Natural killer cell (primary cell): ENCODE data around the gene BCL7A. TPM values are rescaled to one million over a fixed set of nuclear protein-coding genes. Genes with fewer than 3 reads are reported as not detected.

Source experiments
- ATAC-seq, 3 donors: fragments of 150-1000 bp in 2 of 3; fragments of 200-7000 bp in 1 of 3; cut with Tn5 transposase; 1 replicate in 1 of 3; 2 replicates in 2 of 3; pipeline ENCODE4 v1.10.0; 2021; ENCODE audit warnings: mild to moderate bottlenecking in 2 of 3, moderate library complexity in 2 of 3
- DNase-seq, 2 donors: peaks; one replicate each; pipeline versions ENCODE4 v3.0.0 to v3.0.0-alpha.2; 2013 to 2021; ENCODE audit warnings: mixed read lengths in 1 of 2
- H3K27ac ChIP-seq: one replicate; pipeline ENCODE4 v1.5.1; 2013; ENCODE audit warnings: mild to moderate bottlenecking, low read length
- H3K27me3 ChIP-seq: one replicate; pipeline ENCODE4 v1.6.1; 2013; ENCODE audit warnings: low read length; ENCODE audit not compliant: control insufficient read depth, insufficient read depth
- H3K36me3 ChIP-seq: one replicate; pipeline ENCODE4 v1.6.1; 2013; ENCODE audit warnings: low read length; ENCODE audit not compliant: control insufficient read depth, insufficient read depth
- H3K4me1 ChIP-seq: one replicate; pipeline ENCODE4 v1.6.1; 2013; ENCODE audit warnings: low read length; ENCODE audit not compliant: control insufficient read depth, insufficient read depth
- H3K4me3 ChIP-seq: one replicate; pipeline ENCODE4 v1.5.1; 2013; ENCODE audit warnings: low read length
- H3K9me3 ChIP-seq: one replicate; pipeline ENCODE4 v1.6.1; 2013; ENCODE audit warnings: low read length; ENCODE audit not compliant: control insufficient read depth, insufficient read depth
- H3K27ac Mint-ChIP-seq, 2 donors: one replicate each; pipeline ENCODE4 v1.8.0; 2022; ENCODE audit warnings: mild to moderate bottlenecking in 2 of 2, mixed read lengths in 2 of 2, moderate library complexity in 1 of 2
- H3K27me3 Mint-ChIP-seq, 2 donors: one replicate each; pipeline ENCODE4 v1.8.0; 2022; ENCODE audit warnings: low read depth in 2 of 2, mixed read lengths in 2 of 2
- H3K36me3 Mint-ChIP-seq: one replicate; pipeline ENCODE4 v1.8.0; 2022; ENCODE audit warnings: mixed read lengths
- H3K4me1 Mint-ChIP-seq, 2 donors: one replicate each; pipeline ENCODE4 v1.8.0; 2022; ENCODE audit warnings: mixed read lengths in 2 of 2
- H3K4me3 Mint-ChIP-seq: one replicate; pipeline ENCODE4 v1.8.0; 2022; ENCODE audit warnings: mild to moderate bottlenecking, moderate library complexity, mixed read lengths
- H3K9me3 Mint-ChIP-seq, 2 donors: one replicate each; pipeline ENCODE4 v1.8.0; 2022; ENCODE audit warnings: mixed read lengths in 2 of 2
- WGBS: methylation state at CpG from one replicate; pipeline ENCODE4 v1.1.7; 2013; ENCODE audit warnings: missing lambda C conversion rate; ENCODE audit not compliant: insufficient coverage; 5-methylcytosine and 5-hydroxymethylcytosine counted together
- intact Hi-C: fragments of 100-400 bp; cut with micrococcal nuclease; formaldehyde crosslinking; loops from one replicate; pipeline ENCODE4 v1.14.2; 2022
- total RNA-seq, 4 donors: library from RNA; stranded (reverse); fragments of 120-200 nt in 1 of 4; gene quantifications; one replicate each; pipeline versions ENCODE4 v1.2.3 to v1.2.4, GENCODE V29; 2013 to 2022
- TF ChIP-seq, protein P1 (sequence below): fragments of 200-600 bp; IDR thresholded peaks from one replicate; pipeline ENCODE4 v1.8.0; 2022; ENCODE audit warnings: antibody characterized with exemption

Gene BCL7A
- total RNA-seq, 3 donors from 2014 or later (not counting 1 experiment from before 2014, with no cell fraction given), result 0.85 to 1.1 (median 0.96) TPM

DNA sequence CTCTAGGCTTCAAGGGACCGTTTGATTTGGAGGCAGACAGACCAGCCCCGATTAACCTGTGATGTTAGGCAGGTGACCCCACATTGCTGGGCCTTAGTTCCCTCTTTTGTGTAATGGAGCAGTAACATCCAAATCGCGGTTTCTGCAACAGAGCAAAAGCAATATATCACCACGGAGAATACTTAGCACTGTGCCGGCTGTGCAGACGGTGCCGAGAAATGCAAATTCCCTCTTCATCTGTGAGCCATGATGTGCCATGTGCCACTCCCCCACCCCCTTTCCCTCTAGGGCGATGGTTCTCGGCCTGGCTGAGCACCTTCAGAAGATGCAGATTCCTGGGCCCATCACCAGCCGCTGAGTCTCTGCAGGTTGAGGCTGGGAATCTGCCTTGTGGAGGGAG lies 10.9 kb downstream of the BCL7A start:
- Mint-ChIP-seq H3K4me1 (peaks cover 16 to 21% of the 10 kb centered on the region in 2 donors), H3K36me3 (no peaks in the 10 kb centered on the region), H3K9me3 (no peaks in the 10 kb centered on the region), H3K27me3 (peaks cover 8 to 21% of the 10 kb centered on the region in 2 donors), H3K27ac (no peak overlapping the region), H3K4me3 (no peak overlapping the region)
- intact Hi-C loops, result no loop called here
- Histone ChIP-seq H3K4me1 (peaks cover 26% of the 10 kb centered on the region), H3K4me3 (no peak overlapping the region), H3K27me3 (no peaks in the 10 kb centered on the region), H3K36me3 (no peaks in the 10 kb centered on the region), H3K9me3 (no peaks in the 10 kb centered on the region), H3K27ac (no peak overlapping the region)
- DNase-seq (no peak), ATAC-seq (no peak)
- TF ChIP-seq, protein P1, sequence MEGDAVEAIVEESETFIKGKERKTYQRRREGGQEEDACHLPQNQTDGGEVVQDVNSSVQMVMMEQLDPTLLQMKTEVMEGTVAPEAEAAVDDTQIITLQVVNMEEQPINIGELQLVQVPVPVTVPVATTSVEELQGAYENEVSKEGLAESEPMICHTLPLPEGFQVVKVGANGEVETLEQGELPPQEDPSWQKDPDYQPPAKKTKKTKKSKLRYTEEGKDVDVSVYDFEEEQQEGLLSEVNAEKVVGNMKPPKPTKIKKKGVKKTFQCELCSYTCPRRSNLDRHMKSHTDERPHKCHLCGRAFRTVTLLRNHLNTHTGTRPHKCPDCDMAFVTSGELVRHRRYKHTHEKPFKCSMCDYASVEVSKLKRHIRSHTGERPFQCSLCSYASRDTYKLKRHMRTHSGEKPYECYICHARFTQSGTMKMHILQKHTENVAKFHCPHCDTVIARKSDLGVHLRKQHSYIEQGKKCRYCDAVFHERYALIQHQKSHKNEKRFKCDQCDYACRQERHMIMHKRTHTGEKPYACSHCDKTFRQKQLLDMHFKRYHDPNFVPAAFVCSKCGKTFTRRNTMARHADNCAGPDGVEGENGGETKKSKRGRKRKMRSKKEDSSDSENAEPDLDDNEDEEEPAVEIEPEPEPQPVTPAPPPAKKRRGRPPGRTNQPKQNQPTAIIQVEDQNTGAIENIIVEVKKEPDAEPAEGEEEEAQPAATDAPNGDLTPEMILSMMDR, result no peak
- WGBS, result 69% methylated on average over 10 of the region's 11 CpGs

DNA sequence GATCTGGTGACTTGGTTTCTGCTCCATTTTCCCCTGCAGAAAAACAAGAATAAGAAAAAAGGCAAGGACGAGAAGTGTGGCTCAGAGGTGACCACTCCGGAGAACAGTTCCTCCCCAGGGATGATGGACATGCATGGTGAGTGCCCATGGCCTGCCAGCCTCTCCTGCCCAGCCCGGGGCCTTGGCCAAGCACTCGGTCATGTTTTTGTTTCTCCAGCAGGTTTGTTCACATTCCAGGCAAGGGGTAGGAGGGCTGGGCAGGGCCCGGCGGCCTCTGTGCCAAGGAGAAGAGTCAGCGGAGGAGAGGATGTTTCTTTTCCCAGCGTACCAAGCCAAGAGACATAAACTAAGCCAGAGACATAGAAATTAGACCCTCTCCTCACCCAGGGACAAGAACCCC lies 13.6 kb downstream of the BCL7A start:
- intact Hi-C loops, result no loop called here
- Mint-ChIP-seq H3K4me1 (peaks cover 0 to under 1% of the 10 kb centered on the region in 2 donors), H3K9me3 (no peaks in the 10 kb centered on the region), H3K27me3 (peaks cover 0 to 7% of the 10 kb centered on the region in 2 donors), H3K27ac (no peak overlapping the region), H3K4me3 (no peak overlapping the region), H3K36me3 (no peaks in the 10 kb centered on the region)
- Histone ChIP-seq H3K4me3 (no peak overlapping the region), H3K4me1 (peaks cover 4% of the 10 kb centered on the region), H3K27ac (no peak overlapping the region), H3K27me3 (no peaks in the 10 kb centered on the region), H3K36me3 (no peaks in the 10 kb centered on the region), H3K9me3 (no peaks in the 10 kb centered on the region)
- TF ChIP-seq, protein P1, result no peak
- WGBS, result 91% methylated on average over 8 of the region's 8 CpGs
- ATAC-seq (no peak), DNase-seq (no peak)

DNA sequence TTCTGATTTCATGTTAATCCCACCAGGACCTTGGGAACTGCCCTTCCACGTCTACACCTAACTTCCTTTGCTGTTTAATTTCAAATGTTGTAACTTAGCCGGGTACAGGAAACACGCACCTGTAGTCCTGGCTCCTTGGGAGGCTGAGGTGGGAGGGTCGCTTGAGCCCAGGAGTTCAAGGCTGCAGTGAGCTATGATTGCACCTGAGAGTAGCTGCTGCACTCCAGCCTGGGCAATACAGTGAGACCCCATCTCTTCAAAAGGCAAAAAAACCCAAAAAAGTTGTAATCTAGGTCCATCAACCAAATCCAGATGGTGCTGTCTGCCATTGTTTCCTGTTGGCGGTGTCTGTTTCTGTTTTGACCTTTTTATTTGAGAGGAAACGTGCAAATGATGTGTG lies 14.5 kb downstream of the BCL7A start:
- H3K9me3 ChIP-seq, result no peaks in the 10 kb centered on the region
- Mint-ChIP-seq H3K27me3 (peaks cover 0 to 4% of the 10 kb centered on the region in 2 donors), H3K27ac (no peak overlapping the region), H3K4me1 (no peaks in the 10 kb centered on the region), H3K9me3 (no peaks in the 10 kb centered on the region), H3K36me3 (no peaks in the 10 kb centered on the region), H3K4me3 (no peak overlapping the region)
- H3K36me3 ChIP-seq, result no peaks in the 10 kb centered on the region
- intact Hi-C loops, result no loop called here
- ATAC-seq, result no peak
- H3K27ac ChIP-seq, result no peak overlapping the region
- no peak for DNase-seq
- H3K4me1 ChIP-seq, result no peaks in the 10 kb centered on the region
- H3K4me3 ChIP-seq, result no peak overlapping the region
- TF ChIP-seq, protein P1, result no peak
- 91% methylated on average over 6 of the region's 6 CpGs for WGBS
- H3K27me3 ChIP-seq, result no peaks in the 10 kb centered on the region
